Ramos (cell line): ENCODE data around the gene ARMC10.
"Not testable (repeated sequence)": the region's sequence is repeated elsewhere in the genome, so short reads cannot be mapped to it uniquely, and the experiment has no call there.

Experiments
- in situ Hi-C: fragments of 300-500 bp; cut with MboI; formaldehyde crosslinking; loops from one replicate; pipeline ENCODE4 v1.14.3; 2022; ENCODE audit warnings: low sequenced_read_pairs; ENCODE audit not compliant: unreplicated experiment

ARMC10 gene

DNA sequence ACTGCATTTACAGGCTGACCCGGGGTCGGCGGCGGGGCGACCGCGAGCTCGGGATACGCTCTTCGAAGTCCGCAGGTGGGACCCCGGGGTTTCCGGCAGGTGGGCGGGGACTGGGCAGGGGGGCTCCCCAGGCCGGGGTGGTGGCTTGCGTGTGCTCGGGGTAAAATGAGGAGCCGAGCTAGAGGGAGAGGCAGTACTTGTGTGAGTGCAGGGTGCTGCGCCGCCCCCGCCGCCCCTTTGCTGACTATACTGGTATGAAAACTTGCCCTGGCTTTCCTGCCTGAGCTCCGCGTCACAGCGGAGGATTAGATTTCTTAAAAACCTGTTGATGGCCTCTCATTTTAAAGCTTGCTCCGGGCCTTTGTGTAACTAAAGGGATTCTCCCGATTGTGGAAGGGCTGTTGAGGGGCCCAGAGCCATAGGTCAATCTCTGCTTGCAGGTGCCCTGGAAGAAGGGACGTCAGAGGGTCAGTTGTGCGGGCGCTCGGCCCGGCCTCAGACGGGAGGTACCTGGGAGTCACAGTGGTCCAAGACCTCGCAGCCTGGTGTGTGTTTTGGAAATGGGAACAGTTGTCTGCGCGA is 488 bp downstream of the ARMC10 start:
- in situ Hi-C loops: no loop called here

DNA sequence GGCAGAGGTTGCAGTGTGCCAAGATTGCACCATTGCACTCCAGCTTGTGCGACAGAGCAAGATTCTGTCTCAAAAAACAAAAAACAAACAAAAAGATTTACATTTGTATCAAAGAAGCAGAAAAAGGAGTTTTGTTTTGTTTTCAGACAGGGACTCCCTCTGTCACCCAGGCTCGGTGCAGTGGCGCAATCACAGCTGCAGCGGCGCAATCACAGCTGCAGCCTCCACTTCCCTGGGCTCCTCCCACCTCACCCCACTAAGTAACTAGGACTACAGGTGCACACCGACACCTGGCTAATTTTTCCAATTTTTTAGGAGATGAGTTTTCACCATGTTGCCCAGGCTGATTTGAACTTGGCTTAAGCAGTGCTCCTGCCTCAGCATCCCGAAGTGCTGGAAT is 1.8 kb downstream of the ARMC10 start:
- in situ Hi-C loops: no loop called here

DNA sequence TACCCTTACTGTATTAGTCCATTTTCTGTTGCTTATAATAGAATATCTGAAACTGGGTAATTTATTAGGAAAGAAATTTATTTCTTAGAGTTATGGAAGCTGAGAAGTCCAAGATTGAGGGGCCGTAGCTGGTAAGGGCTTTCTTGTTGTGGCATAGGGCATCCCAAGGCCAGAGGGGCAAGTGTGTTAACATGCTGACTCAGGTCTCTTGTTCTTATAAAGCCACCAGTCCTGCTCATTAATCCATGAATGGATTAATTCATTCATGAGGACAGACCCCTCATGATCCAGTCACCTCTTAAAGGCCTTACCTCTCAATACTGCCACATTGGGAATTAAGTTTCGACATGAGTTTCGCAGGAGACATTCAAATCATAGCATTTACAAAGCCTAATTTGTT is 2.4 kb downstream of the ARMC10 start:
- in situ Hi-C loops: no loop called here

DNA sequence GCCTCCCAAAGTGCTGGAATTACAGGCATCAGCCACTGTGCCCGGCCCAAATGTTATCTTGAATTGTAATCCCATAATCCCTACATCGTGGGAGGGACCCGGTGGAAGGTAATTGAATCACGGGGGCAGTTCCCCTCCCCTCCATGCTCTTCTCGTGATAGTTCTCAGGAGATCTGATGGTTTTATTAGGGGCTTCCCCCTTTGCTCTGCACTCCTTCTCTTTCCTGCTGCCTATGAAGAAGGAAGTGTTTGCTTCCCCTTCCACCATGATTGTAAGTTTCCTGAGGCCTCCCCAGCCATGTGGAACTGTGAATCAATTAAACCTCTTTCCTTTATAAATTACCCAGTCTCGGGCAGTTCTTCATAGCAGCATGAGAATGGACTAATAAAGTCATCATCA is 3.3 kb downstream of the ARMC10 start:
- in situ Hi-C loops: not testable (repeated sequence)

DNA sequence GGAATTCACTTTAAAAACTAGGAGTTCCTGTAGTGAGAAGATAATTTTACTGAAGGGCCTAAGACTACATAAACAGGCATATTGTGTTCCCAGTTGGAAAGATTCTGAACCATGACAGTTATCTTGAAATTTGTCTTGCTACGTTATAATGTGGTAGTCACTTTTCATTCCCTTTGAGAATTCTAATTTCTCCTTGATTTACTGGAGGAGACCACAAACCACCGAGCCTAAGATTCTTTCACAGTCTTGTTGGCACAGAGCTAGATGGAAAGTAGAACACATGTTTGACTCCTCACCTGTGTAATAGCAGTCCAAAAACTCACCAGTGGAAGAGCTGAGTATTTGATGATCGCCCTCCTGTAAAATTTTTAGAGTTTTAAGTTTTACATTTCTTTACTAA is 4.9 kb downstream of the ARMC10 start:
- in situ Hi-C loops: no loop called here

DNA sequence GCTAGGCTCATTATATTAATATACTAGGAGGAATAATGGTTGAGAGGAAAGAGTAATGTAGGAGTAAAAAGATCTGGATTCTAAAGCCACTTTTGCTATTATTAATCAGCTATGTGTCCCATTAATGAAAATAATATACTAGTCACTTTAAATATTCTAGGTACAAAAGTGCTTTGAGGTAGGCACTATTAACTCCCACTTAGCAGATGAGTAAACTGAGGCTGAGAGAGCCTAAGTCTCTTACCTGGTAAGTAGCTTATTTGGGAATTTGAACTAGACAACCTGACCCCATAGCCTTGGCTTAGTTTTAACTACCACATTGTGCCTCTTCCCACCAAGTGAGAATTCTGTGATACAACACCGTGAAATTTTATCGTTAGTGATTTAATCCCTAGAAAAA is 6.0 kb downstream of the ARMC10 start:
- in situ Hi-C loops: no loop called here

DNA sequence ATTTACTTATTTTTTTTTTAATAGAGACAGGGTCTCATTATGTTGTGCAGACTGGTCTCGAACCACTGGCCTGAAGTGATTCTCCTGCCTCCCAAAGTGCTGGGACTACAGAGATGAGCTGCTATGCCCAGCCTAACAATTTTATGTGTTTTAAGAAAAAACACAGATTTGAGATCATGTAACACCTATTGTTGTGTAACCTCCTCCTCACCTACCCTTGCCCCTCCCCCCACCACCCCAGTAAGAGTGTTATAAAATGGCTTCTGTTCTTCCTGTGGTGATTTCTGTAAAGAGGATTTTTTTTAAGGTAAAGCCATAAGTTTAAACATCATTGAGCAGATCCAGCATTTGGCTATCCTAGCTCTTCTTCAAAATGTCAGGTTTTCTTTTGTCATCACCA is 7.6 kb downstream of the ARMC10 start:
- in situ Hi-C loops: no loop called here

DNA sequence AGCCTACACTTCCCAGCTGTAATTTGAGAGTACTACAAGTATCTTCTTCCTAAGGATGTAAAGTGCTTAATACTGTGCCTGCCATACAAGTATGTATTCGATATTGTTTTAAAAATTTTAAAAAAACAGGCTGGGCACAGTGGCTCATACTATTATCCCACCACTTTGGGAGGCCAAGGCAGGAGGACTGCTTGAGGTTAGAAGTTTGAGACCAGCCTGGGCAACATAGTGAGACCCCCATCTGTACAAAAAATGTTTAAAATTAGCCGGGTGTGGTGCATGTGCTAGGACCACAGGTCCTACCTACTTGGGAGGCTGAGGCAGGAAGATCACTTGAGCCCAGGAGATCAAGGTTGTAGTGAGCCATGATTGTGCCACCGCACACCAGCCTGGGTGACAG is 8.3 kb downstream of the ARMC10 start:
- in situ Hi-C loops: no loop called here

DNA sequence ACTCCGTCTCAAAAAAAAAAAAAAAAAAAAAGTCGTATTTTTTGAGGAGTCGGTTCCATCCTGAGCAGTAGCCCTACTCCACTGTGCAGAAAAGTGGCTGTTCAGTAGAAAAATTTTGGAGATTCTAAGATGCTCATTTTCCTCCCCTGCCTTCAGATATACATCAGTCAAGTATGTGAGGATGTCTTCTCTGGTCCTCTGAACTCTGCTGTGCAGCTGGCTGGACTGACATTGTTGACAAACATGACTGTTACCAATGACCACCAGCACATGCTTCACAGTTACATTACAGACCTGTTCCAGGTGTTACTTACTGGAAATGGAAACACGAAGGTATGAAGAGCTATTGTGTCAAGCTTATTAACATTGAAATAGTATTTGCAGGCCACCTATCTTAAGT is 17.4 kb downstream of the ARMC10 start:
- in situ Hi-C loops: not testable (repeated sequence)

DNA sequence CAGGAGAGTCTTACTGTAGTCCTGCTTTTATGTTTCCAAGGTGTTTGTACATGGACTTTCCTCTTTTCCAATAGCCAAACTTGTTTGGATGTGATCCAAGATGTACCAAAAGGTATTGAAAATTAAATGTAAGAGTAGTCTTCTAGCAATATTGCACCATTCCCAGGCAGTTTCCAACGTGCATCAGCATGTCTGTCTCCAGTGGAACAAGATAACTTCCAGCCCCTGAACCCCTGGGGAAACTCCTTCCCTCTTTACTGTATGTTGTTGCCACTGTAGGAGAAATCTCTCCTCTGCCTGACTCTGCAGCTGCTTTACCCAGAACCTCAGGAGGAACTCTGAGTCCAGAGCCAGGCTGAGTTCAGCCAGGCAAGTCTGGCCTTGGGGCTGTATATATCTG is 18.5 kb downstream of the ARMC10 start:
- in situ Hi-C loops: no loop called here

DNA sequence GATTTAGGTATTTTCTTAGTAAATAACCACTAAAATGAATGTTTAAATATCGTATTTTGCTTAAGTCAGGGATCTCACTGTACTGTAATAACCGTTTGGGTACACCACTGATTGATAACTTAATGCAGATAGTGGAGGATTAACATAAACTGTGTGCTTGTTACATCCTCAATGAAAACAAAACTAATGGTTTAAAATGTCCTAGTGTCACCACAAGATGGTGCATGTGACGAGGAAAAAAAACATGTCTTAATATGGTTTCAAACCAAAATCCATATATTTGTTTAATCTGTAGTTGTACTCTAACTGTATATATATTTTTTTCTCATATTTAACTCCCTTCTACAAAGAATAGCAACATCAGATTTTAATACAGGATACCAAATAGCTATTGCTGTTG is 19.2 kb downstream of the ARMC10 start:
- in situ Hi-C loops: no loop called here

DNA sequence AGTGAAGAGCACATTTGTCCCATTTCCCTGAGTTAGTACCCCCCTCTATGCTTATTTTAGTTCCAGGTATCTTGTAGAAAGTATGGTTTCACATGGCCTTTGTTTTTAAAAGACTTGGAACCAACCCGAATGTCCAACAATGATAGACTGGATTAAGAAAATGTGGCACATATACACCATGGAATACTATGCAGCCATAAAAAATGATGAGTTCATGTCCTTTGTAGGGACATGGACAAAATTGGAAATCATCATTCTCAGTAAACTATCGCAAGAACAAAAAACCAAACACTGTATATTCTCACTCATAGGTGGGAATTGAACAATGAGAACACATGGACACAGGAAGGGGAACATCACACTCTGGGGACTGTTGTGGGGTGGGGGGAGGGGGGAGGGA is 20.6 kb downstream of the ARMC10 start:
- in situ Hi-C loops: not testable (repeated sequence)

DNA sequence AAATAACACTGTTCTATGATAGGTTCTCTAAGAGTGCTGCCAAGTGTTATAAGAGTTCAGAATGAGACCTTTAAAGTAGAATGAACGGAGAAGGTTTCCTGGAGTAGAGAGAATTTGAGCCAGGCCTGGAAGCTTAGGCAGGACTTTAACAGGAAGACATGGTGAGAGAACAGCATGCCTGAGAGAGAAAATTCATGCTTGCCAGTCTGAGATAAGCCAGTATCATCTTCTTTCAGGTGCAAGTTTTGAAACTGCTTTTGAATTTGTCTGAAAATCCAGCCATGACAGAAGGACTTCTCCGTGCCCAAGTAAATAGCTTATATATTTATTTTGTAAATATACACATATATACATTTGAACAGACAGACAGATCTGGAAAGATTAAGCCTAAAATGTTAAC is 22.1 kb downstream of the ARMC10 start:
- in situ Hi-C loops: no loop called here

DNA sequence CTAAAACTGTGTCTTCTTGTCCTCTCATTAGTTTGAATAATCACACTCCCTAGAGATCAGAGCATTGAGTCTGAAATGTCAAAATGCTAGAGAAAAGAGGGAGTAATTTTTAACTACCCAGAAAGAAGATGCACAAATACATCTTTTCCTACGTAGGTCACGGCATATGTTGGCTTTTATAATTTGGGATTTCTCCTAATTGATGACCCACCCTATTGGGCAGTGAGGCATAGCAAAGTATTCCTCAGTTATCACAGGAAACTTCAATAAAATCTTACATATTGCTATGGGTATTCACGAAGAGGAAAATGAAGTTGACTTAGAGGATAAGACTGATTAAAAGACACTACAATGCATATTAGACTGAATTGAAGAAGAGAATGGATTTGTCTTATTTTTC is 25.4 kb downstream of the ARMC10 start:
- in situ Hi-C loops: no loop called here

DNA sequence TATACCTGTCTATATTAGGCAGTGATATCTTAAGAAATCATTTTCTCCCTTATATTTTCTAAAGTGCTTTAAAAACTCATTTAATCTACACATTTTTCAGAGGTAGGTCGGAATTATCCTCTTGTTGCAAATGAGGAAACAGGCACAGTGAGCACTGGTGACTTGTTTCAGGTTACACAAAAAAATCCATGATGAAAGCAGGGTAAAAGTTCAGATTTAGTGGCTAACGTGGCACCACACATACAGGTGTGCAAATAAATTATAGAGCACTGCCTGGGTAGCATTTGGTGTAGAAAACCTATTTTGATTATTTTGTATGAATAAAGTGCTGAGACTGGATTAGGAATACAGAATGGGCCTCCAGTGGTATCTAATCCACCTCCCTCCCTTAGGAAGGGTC is 26.6 kb downstream of the ARMC10 start:
- in situ Hi-C loops: no loop called here

DNA sequence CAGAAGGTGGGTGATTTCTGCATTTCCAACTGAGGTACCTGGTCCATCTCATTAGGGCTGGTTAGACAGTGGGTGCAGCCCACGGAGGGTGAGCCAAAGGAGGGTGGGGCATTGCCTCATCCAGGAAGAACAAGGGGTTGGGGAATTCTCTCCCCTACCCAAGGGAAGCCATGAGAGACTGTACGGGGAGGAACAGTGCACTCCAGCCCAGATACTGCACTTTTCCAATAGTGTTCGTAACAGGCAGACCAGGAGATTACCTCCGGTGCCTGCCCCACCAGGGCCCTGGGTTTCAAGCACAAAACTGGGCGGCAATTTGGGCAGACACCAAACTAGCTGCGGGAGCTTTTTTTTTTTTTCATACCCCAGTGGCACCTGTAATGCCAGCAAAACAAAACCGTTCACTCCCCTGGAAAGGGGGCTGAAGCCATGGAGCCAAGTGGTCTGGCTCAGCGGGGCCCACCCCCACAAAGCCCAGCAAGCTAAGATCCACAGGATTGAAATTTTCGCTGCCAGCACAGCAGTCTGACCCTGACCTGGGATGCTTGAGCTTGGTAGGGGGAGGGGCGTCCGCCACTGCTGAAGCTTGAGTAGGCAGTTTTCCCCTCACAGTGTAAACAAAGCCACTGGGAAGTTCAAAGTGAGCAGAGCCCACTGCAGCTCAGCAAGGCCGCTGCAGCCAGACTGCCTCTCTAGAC is 31.2 kb downstream of the ARMC10 start:
- in situ Hi-C loops: no loop called here

DNA sequence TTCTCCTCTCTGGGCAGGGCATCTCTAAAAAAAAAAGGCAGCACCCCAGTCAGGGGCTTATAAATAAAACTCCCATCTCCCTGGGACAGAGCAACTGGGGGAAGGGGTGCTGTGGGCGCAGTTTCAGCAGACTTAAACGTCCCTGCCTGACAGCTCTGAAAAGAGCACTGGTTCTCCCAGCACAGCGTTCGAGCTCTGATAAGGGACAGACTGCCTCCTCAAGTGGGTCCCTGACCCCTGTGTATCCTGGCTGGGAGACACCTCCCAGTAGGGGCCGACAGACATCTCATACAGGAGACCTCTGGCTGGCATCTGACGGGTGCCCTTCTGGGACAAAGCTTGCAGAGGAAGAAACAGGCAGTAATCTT is 31.7 kb downstream of the ARMC10 start:
- in situ Hi-C loops: not testable (repeated sequence)

DNA sequence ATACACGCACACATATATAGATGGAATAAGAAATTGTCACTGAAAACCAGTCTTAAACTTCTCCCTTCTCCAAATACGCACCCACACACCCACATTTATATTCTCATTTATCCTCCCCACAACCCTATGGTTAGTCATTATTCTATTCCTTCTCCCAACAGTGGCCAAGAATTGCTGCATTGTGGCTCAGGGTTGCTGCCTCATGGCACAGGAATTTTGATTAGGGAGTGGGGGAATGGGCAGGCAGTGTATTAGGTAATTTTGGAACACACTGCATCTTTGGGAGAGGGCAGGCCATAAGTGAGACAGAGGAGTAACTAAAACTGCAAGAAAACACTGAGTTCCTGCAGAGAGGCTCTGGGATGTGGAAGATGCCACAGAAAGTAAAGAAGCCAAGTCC is 38.2 kb downstream of the ARMC10 start:
- in situ Hi-C loops: no loop called here

DNA sequence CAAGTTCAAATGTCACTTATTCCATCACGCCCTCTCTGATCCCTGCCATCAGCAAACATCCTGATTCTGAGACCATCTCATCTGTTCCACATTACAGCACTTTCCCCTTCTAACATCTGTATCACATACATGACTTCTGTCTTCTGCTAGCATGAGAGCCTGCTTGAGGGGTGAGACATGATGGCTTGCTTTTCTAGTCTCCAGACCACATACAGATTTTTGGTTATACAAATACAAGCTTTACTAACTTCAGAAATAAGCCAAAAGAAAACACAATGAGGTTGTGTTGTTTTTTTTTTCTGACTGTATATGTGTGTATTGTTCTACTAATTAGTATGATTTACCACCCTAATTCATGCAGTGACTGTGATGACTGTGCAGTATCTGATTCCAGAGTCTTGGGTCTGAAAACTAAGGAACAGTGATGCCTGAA is 39.7 kb downstream of the ARMC10 start:
- in situ Hi-C loops: no loop called here

DNA sequence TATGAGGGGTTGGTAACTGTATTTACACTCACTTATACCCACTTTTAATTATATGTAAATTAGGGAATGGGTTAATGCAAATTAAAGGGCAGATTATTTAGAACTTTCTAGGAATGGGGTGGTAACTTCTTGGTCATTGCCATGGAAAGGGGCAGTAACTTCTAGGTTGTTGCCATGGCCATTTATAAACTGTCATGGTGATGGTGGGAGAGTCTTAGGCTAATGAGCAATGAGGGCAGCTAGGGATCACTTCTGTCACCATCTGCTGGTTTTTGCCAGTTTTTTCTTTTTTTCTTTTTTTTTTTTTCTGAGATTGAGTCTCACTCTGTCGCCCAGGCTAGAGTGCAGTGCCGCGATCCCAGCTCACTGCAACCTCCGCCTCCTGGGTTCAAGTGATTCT is 40.8 kb downstream of the ARMC10 start:
- in situ Hi-C loops: no loop called here

DNA sequence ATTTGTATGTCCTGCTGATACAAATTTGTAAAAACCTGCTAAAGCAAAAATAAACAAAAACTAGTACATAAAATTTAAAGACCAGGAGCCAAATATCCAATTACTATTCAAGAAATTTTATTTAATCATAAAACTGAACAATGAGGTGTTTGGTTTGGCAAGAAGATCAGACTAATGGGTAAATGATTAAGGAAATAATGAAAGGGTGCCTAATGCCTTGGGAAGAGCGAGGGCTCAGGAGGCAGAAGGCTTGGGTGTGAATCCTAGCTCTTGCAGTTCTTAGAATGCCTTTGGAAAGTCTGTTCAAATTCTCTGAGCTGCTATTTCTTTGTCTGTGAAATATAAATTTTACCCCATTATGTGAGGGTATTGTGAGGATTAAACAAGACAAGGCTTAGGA is 41.6 kb downstream of the ARMC10 start:
- in situ Hi-C loops: no loop called here

DNA sequence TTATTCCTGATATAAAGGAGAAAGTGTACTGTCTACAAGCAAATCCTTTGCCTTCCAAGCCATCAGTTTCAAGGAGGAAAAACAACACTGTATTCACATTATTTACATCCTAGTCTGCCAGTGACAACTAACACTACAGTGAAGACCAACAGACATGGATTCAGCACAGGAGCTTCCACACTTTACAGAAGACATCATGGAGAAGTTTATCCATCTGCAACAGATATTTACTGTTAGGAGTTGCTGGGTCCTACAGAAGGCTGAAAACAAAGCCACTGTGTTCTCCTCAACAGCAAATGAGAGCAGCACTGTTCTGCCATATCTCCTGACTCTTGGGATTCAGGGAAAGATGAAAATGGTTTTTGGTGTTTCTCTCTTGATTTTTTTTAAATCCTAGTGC is 42.1 kb downstream of the ARMC10 start:
- in situ Hi-C loops: no loop called here
